ENCODE results near the gene UNCX.

DNA sequence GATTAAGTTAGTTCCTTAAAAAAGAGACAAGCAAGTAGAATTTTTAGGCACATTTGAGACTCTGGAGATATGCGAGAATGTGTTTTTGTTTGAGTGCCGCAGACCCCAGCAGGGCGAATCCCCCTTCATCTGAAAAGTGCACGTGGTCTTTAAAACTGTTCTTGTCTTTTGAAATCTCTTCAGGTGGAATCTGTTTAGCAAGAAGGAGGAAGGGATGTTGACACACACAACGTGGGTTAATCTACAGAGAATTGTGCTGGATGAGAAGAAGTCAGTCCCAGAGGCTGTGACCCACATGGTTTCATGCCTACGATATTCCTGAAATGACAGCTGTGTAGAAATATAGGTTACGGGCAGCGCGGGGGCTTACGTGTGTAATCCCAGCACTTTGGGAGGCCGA, 45.5 kb upstream of the UNCX start:
- no peak for TF ChIP-seq GATA2 (IDR thresholded peaks at IDR 0.05; ENCODE audit: low read depth, low read length)
- TF ChIP-seq GATA3 (IDR thresholded peaks at IDR 0.05; ENCODE audit: low read depth, low read length) = no peak
